Transverse colon (tissue), 4 donors: Measurements from ENCODE around the gene CCDC172.

Source experiments
- POLR2AphosphoS5 ChIP-seq, 3 donors: sonication (generic); formaldehyde crosslinking; IDR thresholded peaks; one replicate each; pipeline ENCODE4 v1.6.1; 2016; ENCODE audit warnings: antibody characterized with exemption in 3 of 3
- TF ChIP-seq, protein P1 (sequence below), 5 experiments: fragments of 200-600 bp in 3 of 5; fragments of 450-650 bp in 2 of 5; sonication (generic) in 3 of 5; IDR thresholded peaks; 1 replicate in 2 of 5; 2 replicates in 3 of 5; pipeline ENCODE4 v1.5.1; 2016 to 2017; ENCODE audit warnings: antibody characterized with exemption in 5 of 5, inconsistent platforms in 3 of 5, mild to moderate bottlenecking in 2 of 5, moderate library complexity in 1 of 5

DNA sequence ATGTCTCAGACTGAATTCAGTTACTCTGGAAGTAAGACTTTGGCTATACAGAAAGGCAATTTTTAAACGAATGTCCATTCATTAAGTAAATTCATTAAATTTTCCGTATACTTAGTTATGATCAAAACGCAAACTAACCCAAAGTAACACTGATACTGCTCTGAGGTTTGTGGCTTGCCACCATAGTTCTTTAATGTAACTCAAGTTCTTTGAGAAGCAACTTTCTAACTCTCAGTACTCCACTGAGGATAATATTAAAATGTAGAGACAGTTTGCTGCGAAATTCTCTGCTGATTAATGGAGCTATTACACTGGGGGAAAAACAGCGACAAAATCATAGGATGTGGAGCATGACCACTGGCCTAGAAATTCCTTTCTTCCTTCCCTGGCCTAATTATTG lies 58.0 kb downstream of the CCDC172 start:
- no peak for TF ChIP-seq POLR2AphosphoS5 (IDR thresholded peaks at IDR 0.05)
- TF ChIP-seq, protein P1, sequence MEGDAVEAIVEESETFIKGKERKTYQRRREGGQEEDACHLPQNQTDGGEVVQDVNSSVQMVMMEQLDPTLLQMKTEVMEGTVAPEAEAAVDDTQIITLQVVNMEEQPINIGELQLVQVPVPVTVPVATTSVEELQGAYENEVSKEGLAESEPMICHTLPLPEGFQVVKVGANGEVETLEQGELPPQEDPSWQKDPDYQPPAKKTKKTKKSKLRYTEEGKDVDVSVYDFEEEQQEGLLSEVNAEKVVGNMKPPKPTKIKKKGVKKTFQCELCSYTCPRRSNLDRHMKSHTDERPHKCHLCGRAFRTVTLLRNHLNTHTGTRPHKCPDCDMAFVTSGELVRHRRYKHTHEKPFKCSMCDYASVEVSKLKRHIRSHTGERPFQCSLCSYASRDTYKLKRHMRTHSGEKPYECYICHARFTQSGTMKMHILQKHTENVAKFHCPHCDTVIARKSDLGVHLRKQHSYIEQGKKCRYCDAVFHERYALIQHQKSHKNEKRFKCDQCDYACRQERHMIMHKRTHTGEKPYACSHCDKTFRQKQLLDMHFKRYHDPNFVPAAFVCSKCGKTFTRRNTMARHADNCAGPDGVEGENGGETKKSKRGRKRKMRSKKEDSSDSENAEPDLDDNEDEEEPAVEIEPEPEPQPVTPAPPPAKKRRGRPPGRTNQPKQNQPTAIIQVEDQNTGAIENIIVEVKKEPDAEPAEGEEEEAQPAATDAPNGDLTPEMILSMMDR (IDR thresholded peaks at IDR 0.05) = no peak
